Effector memory CD8-positive, alpha-beta T cell (primary cell): ENCODE measurements around the gene NPIPA7.
"Not testable (repeated sequence)": the region's sequence is repeated elsewhere in the genome, so short reads cannot be mapped to it uniquely, and the experiment has no call there.

Experiments
- ATAC-seq: fragments of 150-1000 bp; cut with Tn5 transposase; replicated peaks from 2 replicates; pipeline ENCODE4 v1.10.0; 2021; ENCODE audit warnings: mild to moderate bottlenecking, moderate library complexity
- DNase-seq, 3 experiments: peaks; one replicate each; pipeline ENCODE4 v3.0.0; 2021
- H3K27ac Mint-ChIP-seq, 2 donors: one replicate each; pipeline ENCODE4 v1.8.0; 2022; ENCODE audit warnings: mild to moderate bottlenecking in 2 of 2, mixed read lengths in 2 of 2, moderate library complexity in 2 of 2
- H3K27me3 Mint-ChIP-seq, 2 donors: one replicate each; pipeline ENCODE4 v1.8.0; 2022; ENCODE audit warnings: mixed read lengths in 2 of 2
- H3K36me3 Mint-ChIP-seq: one replicate; pipeline ENCODE4 v1.8.0; 2022; ENCODE audit warnings: mild to moderate bottlenecking, moderate library complexity, mixed read lengths; ENCODE audit not compliant: insufficient read depth
- H3K4me1 Mint-ChIP-seq, 2 donors: one replicate each; pipeline ENCODE4 v1.8.0; 2022; ENCODE audit warnings: low read depth in 2 of 2, mixed read lengths in 2 of 2
- H3K4me3 Mint-ChIP-seq, 2 donors: one replicate each; pipeline ENCODE4 v1.8.0; 2022; ENCODE audit warnings: mild to moderate bottlenecking in 2 of 2, mixed read lengths in 2 of 2, moderate library complexity in 2 of 2
- H3K9me3 Mint-ChIP-seq, 2 donors: one replicate each; pipeline ENCODE4 v1.8.0; 2022; ENCODE audit warnings: mixed read lengths in 2 of 2
- total RNA-seq, 9 experiments: gene quantifications; one replicate each; lab custom pipeline; 2026; lab: John Stamatoyannopoulos, UW

Gene NPIPA7
- total RNA-seq, result 0 reads per million in 9 experiments

- not testable (repeated sequence) for DNase-seq, ATAC-seq, H3K36me3 Mint-ChIP-seq, H3K27ac Mint-ChIP-seq, H3K27me3 Mint-ChIP-seq, H3K4me1 Mint-ChIP-seq, H3K4me3 Mint-ChIP-seq, H3K9me3 Mint-ChIP-seq
Measured at GRCh38 chr16:16378840-16379239, at the start of gene NPIPA7. Gene NPIPA7 (plus strand): TSS chr16:16379140. CDS start chr16:16379245, 105 bp downstream.

- not testable (repeated sequence) for H3K4me1 Mint-ChIP-seq, H3K4me3 Mint-ChIP-seq, DNase-seq, H3K27me3 Mint-ChIP-seq, H3K36me3 Mint-ChIP-seq, H3K9me3 Mint-ChIP-seq, ATAC-seq, H3K27ac Mint-ChIP-seq
Measured at GRCh38 chr16:16331466-16331865, 47.5 kb upstream of the NPIPA7 start.

GRCh38 chr16:16357556-16357955 lies 21.4 kb upstream of the NPIPA7 start:
- not testable (repeated sequence) for ATAC-seq, H3K9me3 Mint-ChIP-seq, H3K4me1 Mint-ChIP-seq, H3K27me3 Mint-ChIP-seq, DNase-seq, H3K36me3 Mint-ChIP-seq, H3K27ac Mint-ChIP-seq, H3K4me3 Mint-ChIP-seq

- not testable (repeated sequence) for ATAC-seq, H3K27me3 Mint-ChIP-seq, H3K36me3 Mint-ChIP-seq, H3K27ac Mint-ChIP-seq, H3K4me3 Mint-ChIP-seq, DNase-seq, H3K4me1 Mint-ChIP-seq, H3K9me3 Mint-ChIP-seq
Measured at GRCh38 chr16:16358539-16359240, 20.2 kb upstream of the NPIPA7 start.

- H3K9me3 Mint-ChIP-seq, result not testable (repeated sequence)
Measured at GRCh38 chr16:16363595-16363994, 15.3 kb upstream of the NPIPA7 start.

GRCh38 chr16:16364100-16364499 lies 14.8 kb upstream of the NPIPA7 start:
- DNase-seq, H3K27me3 Mint-ChIP-seq, H3K4me3 Mint-ChIP-seq, H3K4me1 Mint-ChIP-seq, ATAC-seq, H3K27ac Mint-ChIP-seq, H3K9me3 Mint-ChIP-seq, H3K36me3 Mint-ChIP-seq: not testable (repeated sequence)

More at GRCh38 chr16:16363595-16363994, 15.3 kb upstream of the NPIPA7 start:
- not testable (repeated sequence) for H3K27me3 Mint-ChIP-seq, H3K4me3 Mint-ChIP-seq, ATAC-seq, H3K36me3 Mint-ChIP-seq, DNase-seq, H3K4me1 Mint-ChIP-seq, H3K27ac Mint-ChIP-seq

- H3K4me3 Mint-ChIP-seq, DNase-seq, H3K4me1 Mint-ChIP-seq, H3K27ac Mint-ChIP-seq, H3K36me3 Mint-ChIP-seq, H3K27me3 Mint-ChIP-seq, ATAC-seq, H3K9me3 Mint-ChIP-seq: not testable (repeated sequence)
Measured at GRCh38 chr16:16364701-16365100, 14.2 kb upstream of the NPIPA7 start.

GRCh38 chr16:16365319-16365718 lies 13.6 kb upstream of the NPIPA7 start:
- not testable (repeated sequence) for H3K36me3 Mint-ChIP-seq, H3K27me3 Mint-ChIP-seq, H3K9me3 Mint-ChIP-seq, H3K4me1 Mint-ChIP-seq, H3K4me3 Mint-ChIP-seq, H3K27ac Mint-ChIP-seq, DNase-seq, ATAC-seq

- not testable (repeated sequence) for H3K27me3 Mint-ChIP-seq, DNase-seq, H3K36me3 Mint-ChIP-seq, ATAC-seq, H3K9me3 Mint-ChIP-seq, H3K4me1 Mint-ChIP-seq, H3K4me3 Mint-ChIP-seq, H3K27ac Mint-ChIP-seq
Measured at GRCh38 chr16:16365851-16366250, 13.1 kb upstream of the NPIPA7 start.

- not testable (repeated sequence) for H3K4me1 Mint-ChIP-seq, H3K9me3 Mint-ChIP-seq
Measured at GRCh38 chr16:16366552-16367284, 12.2 kb upstream of the NPIPA7 start.

GRCh38 chr16:16367285-16367628 lies 11.7 kb upstream of the NPIPA7 start:
- H3K4me3 Mint-ChIP-seq, ATAC-seq, H3K27ac Mint-ChIP-seq, H3K36me3 Mint-ChIP-seq, H3K9me3 Mint-ChIP-seq, H3K4me1 Mint-ChIP-seq, H3K27me3 Mint-ChIP-seq, DNase-seq: not testable (repeated sequence)

More at GRCh38 chr16:16366552-16367284, 12.2 kb upstream of the NPIPA7 start:
- not testable (repeated sequence) for H3K27ac Mint-ChIP-seq, H3K4me3 Mint-ChIP-seq, ATAC-seq, H3K36me3 Mint-ChIP-seq, H3K27me3 Mint-ChIP-seq, DNase-seq

- not testable (repeated sequence) for H3K27me3 Mint-ChIP-seq, H3K9me3 Mint-ChIP-seq
Measured at GRCh38 chr16:16369081-16369856, 9.7 kb upstream of the NPIPA7 start.

GRCh38 chr16:16371136-16371735 lies 7.7 kb upstream of the NPIPA7 start:
- H3K27ac Mint-ChIP-seq, DNase-seq, H3K27me3 Mint-ChIP-seq, H3K4me3 Mint-ChIP-seq, H3K9me3 Mint-ChIP-seq, ATAC-seq, H3K4me1 Mint-ChIP-seq, H3K36me3 Mint-ChIP-seq: not testable (repeated sequence)

More at GRCh38 chr16:16369081-16369856, 9.7 kb upstream of the NPIPA7 start:
- not testable (repeated sequence) for H3K27ac Mint-ChIP-seq, H3K36me3 Mint-ChIP-seq, DNase-seq, H3K4me1 Mint-ChIP-seq, ATAC-seq, H3K4me3 Mint-ChIP-seq
